IPS-18c (cell line): ENCODE results near the gene SDHAF3.
"Not testable (repeated sequence)": the region's sequence is repeated elsewhere in the genome, so short reads cannot be mapped to it uniquely, and the experiment has no call there.

Experiments
- H3K4me3 ChIP-seq: 2 replicates; pipeline ENCODE4 v1.7.0; 2013; ENCODE audit warnings: low read depth, mild to moderate bottlenecking, low read length, moderate library complexity; ENCODE audit not compliant: insufficient read depth
- H3K9me3 ChIP-seq: one replicate; pipeline ENCODE4 v1.6.1; 2013; ENCODE audit warnings: mild to moderate bottlenecking, low read length, moderate library complexity; ENCODE audit not compliant: control insufficient read depth, insufficient read depth

SDHAF3 gene

DNA sequence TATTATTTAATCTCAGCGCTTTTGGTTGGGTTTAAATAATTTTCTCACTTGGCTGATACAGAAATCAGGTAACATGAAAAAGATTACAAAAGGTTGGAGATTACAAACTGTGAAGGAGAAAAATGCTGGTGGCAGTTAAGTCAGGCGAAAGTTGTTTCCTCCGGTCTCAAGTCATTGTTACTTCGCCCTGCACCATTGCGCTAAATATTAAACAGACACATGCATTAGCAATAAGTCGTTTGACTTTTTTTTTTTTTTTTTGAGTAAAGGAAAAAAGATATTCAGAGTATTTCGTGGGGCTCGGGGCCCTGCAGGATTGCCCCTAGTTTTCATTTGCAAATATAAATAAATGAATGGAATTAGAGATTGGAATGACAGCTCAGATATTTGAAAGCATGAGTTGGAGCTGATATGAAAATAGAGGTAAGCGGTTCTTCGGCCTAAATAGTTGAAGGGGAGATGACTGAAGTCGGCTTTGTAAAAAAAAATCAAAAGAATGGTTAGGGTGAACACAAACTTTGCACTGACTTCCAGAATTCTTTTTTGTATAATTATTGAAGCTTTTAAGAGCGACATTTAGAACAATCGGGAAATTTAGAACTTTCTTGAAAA lies 914 bp downstream of the SDHAF3 start:
- no peaks in the 10 kb centered on the region for H3K9me3 ChIP-seq
- H3K4me3 ChIP-seq = peak overlapping the region; percentile 55

DNA sequence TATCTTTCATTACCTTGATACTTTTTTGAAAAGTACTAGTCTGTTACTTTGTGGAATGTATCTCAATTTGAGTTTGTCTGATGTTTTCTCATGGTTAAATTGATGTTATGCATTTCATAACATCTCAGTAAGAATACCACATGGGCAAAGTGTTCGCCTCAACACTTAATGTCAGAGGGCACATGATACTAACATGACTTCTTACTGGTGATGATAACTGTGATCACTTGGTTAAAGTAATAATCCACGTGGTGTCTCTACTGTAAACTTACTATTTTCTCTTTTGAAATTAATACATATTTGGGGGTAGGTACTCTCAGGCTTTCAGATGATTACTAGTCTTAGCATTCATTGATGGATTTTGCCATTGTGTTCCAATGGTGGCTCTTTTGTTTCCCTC lies 2.2 kb downstream of the SDHAF3 start:
- Histone ChIP-seq H3K9me3 (no peaks in the 10 kb centered on the region), H3K4me3 (no peak overlapping the region)

DNA sequence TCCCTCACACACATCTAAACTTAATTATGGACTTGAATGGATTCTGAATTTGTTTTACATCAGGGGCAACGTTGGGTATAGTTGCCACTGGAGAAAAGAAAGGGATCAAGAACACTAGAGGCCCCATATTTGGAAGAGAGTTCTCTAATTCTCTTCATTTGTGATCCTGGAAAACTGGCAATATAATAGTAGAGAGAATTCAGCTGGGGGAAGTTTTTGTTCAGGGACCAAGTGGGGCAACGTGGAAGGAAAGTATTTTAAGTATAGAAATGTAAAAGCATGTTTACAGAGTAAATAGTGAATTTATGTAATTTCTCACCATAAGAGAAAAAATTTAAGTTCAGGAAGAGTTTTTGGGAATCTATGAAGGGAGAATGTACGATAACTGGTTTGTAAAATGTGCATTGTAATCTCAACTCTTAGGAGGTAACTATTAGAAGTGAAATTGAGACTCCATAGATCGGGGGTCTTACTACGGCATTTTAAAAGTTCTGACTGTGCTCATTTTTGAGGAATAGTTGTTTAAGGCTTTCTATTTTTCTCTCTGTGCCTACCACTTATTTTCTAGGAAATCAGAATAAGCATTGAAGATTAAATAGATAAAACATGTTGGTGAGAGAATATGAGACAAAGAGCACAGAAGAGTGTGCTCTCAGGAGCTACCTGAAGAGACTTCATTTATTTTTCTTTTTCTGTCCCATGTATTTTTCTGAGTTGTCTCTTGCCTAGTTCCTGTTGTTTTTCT lies 3.4 kb downstream of the SDHAF3 start:
- H3K4me3 ChIP-seq = no peak overlapping the region
- no peaks in the 10 kb centered on the region for H3K9me3 ChIP-seq

DNA sequence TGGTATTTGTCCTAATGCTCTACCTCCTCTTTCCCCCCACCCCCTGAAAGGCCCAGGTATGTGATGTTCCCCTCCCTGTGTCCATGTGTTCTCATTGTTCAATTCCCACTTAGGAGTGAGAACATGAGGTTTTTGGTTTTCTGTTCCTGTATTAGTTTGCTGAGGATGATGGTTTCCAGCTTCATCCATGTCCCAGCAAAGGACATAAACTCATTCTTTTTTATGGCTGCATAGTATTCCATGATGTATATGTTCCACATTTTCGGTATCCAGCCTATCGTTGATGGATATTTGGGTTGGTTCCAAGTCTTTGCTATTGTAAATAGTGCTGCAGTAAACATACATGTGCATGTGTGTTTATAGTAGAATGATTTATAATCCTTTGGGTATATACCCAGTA lies 5.6 kb downstream of the SDHAF3 start:
- H3K4me3 ChIP-seq, H3K9me3 ChIP-seq: not testable (repeated sequence)

DNA sequence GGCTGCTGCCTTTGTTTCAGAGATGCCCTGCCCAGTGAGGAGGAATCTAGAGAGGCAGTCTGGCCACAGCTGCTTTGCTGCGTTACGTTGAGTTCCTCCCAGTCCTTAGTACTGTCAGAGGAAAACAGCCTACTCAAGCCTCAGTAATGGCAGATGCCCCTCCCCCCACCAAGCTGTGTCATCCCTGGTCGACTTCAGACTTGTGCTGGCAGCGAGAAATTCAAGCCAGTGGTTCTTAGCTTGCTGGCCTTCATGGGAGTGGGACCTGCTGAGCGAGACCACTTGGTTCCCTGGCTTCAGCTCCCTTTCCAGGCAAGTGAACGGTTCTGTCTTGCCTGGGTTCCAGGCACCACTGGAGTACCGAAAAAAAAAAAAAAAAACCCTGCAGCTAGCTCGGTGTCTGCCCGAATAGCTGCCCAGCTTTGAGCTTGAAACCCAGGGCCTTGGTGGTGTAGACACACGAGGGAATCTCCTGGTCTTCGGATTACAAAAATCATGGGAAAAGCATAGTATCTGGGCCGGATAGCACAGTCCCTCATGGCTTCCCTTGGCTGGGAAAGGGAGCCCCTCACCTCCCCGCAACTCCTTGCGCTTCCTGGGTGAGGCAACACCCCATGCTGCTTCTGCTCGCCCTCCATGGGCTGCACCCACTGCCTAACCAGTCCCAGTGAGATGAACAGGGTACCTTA lies 9.1 kb downstream of the SDHAF3 start:
- no peaks in the 10 kb centered on the region for H3K9me3 ChIP-seq
- no peak overlapping the region for H3K4me3 ChIP-seq

DNA sequence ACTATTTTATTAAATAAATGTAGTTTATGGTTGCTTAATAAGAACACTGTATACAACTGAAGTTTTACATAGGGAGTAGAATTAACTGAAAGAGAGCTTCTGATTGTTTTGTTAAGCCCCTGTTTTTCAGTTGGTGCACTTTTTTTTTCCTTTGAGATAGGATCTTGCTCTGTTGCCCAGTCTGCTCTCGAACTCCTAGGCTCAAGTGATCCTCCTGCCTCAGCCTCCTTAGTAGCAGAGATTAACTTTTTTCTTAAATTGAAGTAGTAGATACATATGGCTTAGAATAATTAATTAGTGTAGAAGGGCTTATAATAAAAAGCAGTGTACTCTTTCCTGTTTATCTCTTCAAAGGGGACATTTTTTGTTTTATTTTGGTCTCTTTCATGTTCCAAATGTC lies 11.2 kb downstream of the SDHAF3 start:
- Histone ChIP-seq H3K4me3 (no peak overlapping the region), H3K9me3 (no peaks in the 10 kb centered on the region)

DNA sequence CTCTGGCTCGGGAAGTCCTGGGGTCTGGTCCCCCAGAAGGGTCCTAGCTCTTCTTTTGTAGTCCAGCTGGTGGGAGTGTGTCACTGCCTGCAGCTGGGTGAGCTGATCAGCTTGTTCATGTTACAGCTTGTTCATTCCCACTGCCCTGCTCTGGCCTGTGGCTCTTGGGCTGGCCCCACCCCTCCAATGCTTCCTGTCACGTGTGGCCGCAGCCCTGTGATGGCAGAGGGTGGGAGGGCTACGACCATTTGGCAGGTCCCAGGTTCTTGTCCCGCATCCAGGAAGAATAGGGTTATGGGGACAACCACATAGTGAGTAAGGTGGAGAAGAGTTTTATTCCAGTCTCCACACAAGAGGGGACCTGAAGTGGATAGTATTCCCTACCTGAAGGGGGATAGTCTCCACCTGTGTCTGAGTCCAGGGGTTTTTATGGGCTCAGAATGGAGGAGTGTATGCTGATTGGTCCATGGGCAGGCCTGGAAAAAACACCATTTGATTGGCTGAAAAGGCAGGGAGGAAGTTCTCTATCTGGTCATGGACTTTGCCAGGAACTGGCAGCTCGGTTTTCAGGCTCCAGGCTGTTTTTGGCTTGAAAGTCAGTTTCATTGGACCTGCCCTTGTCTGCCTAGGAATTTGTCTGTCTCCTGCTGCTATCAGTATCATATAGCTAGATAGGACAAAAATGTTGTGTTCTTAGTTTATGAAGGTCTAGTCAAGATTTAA lies 13.1 kb downstream of the SDHAF3 start:
- no peaks in the 10 kb centered on the region for H3K9me3 ChIP-seq

DNA sequence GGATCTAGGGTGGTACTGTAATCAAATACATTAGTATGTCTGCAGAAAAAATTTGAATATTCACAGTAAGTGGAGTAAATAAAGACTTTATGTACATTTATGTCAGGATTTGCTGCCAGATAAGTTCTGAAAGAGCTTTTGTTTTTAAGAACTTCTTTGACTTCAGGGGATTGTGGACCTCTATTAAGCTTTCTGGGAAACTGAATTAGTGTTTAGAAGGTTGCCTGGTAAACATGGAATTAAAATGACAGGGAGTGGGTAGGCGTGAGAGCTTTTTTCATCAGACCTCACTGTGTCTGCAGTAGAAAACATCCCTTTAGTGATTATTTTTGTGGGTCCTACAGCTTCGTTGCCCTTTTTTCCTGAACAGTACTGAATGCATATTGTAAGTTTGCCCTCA lies 15.7 kb downstream of the SDHAF3 start:
- Histone ChIP-seq H3K4me3 (no peak overlapping the region), H3K9me3 (peaks cover 5% of the 10 kb centered on the region)

More for the DNA sequence above, 13.1 kb downstream of the SDHAF3 start:
- H3K4me3 ChIP-seq = no peak overlapping the region

DNA sequence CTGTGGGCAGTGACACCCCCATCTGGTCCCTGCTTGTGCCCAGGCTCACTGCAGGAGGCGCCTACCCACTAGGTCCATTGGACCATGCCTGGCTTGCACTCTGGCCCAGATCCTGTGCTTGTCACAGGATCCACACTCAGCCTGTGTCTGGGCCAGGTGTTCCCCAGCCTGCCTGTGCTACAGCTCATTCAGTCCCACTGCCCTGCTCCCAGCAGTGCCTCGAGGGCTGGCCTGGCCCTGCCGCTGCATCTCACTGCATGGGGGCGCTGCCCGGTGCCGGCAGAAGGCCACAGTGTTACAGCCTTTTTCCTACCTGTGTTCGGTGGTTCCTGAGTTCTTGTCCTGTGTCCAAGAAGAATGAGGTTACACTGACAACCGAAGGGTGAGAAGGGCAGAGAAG lies 21.3 kb downstream of the SDHAF3 start:
- H3K9me3 ChIP-seq = peaks cover 12% of the 10 kb centered on the region
- peak overlapping the region; percentile 15; the same call in 1 of the 2 replicates for H3K4me3 ChIP-seq

DNA sequence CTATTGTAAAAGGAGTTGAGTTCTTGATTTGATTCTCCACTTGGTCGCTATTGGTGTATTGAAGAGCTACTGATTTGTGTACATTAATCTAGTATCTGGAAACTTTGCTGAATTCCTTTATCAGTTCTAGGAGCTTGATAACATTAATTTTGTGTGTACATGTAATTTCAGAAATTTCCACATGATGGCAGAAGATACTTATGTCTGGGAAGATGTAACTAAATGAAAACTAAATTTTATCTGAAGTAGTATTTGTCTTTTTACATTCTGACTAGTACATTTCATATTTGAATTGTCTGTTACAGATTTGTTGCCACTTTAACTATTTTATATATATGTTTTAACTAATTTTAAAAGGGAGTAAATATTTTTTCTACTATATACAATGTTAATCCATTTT lies 27.6 kb downstream of the SDHAF3 start:
- H3K9me3 ChIP-seq = peaks cover 3% of the 10 kb centered on the region

DNA sequence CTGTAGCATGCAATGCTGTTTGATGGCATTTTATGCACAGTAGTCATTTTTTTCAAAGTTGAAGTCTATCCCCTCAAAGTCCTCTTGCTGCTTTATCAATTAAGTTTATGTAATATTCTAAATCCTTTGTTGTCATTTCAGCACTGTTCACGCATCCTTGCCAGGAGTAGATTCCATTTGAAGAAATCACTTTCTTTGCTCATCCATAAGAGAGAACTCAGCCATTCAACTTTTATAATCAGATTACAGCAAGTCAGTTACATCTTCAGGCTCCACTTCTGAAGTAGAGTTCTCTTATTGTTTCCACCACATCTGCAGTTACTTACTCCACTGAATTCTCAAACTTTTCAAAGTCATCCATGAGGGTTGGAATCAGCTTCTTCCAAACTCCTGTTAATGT lies 32.3 kb downstream of the SDHAF3 start:
- peaks cover 2% of the 10 kb centered on the region for H3K9me3 ChIP-seq
- no peak overlapping the region for H3K4me3 ChIP-seq

More for the DNA sequence above, 27.6 kb downstream of the SDHAF3 start:
- H3K4me3 ChIP-seq = no peak overlapping the region

DNA sequence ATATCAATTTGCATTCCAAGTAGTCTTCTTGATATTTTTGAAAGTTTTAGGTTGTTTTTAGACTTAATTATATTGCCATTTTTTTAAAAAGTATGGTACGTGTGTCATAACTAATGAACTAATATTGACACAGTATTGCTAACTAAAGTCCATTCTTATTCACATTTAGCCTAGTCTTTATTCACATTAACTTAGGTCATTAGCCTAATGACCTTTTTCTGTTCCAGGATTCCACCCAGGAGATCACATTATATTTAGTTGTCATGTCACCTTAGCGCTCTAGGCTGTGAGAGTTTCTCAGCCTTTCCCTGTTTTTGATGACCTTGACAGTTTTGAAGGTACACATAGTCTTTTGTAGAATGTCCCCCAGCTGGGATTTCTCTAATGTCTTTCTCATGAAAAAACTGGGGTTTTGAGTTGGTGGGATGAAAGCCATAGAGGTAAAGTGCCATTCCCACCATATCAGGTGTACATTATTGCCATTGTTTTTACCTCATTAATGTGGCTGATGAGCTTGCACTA lies 38.5 kb downstream of the SDHAF3 start:
- Histone ChIP-seq H3K9me3 (peaks cover 4% of the 10 kb centered on the region), H3K4me3 (no peak overlapping the region)

DNA sequence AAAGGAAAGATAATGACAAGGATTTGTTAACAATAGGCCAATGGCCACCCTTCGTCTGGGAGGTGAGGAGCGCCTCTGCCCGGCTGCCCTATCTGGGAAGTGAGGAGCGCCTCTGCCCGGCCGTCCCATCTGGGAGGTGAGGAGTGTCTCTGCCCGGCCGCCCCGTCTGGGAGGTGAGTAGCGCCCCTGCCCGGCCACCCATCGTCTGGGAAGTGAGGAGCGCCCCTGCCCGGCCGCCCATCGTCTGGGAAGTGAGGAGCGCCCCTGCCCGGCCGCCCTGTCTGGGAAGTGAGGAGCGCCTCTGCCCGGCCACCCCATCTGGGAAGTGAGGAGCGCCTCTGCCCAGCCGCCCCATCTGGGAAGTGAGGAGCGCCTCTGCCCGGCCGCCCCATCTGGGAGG lies 42.5 kb downstream of the SDHAF3 start:
- H3K4me3 ChIP-seq, H3K9me3 ChIP-seq: not testable (repeated sequence)

DNA sequence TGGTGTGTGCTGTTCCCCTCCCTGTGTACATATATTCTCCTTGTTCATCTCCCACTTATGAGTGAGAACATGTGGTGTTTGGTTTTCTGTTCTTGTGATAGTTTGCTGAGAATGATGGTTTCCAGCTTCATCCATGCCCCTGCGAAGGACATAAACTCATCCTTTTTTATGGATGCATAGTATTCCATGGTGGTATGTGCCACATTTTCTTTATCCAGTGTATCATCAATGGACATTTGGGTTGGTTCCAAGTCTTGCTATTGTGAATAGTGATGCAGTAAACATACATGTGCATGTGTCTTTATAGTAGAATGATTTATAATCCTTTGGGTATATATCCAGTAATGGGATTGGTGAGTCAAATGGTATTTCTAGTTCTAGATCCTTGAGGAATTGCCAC lies 44.1 kb downstream of the SDHAF3 start:
- H3K4me3 ChIP-seq, H3K9me3 ChIP-seq: not testable (repeated sequence)

DNA sequence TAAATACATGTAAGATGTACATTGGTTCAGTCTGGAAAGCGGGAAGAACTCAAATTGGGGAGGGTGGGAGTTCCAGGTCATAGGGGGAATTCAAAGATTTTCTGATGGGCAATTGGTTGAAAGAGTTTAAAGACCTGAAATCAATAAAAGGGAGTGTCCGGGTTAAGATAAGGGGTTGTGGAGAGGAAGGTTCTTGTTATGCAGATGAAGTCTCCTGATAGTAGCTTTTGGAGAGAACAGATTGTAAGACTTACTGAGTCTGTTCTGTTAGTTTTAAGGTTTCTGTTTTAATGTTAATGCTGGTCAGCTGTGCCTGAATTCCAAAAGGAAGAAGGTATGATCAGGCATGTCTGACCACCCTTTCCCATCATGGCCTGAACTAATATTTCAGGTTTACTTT lies 48.8 kb downstream of the SDHAF3 start:
- Histone ChIP-seq H3K4me3 (no peak overlapping the region), H3K9me3 (peaks cover 7% of the 10 kb centered on the region)

DNA sequence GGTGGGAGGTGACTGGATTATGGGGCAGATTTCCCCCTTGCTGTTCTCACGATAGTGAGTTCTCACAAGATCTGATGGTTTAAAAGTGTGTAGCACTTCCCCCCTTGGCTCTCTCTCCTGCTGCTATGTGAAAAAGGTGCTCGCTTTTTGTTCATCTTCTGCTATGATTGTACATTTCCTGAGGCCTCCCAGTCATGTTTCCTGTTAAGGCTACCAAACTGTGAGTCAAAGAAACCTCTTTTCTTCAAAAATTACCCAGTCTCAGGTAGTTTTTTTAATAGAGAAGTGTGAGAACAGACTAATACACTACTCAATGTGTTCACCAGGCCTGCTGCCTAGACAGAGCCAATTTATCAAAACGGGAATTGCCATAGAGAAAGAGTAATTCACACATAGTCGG lies 49.7 kb downstream of the SDHAF3 start:
- peaks cover 7% of the 10 kb centered on the region for H3K9me3 ChIP-seq
- no peak overlapping the region for H3K4me3 ChIP-seq

DNA sequence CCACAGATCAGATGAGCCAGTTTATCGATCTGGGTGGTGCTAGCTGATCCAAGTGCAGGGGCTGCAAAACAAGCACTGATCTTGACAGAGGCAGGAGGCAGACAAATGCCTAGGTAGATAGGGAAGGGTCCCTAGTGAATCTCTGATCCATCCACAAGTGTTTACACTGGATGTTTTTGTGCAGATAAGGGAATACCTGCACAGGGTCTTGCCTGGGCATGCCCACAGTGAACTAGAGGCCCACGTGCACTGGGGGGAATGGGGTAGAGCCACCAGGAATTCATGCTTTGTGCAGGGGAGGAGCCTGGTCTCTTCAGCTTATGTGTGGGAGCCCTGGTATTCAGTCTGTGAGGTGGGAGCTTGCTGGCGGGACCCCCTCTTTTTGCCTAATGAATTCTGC lies 50.3 kb downstream of the SDHAF3 start:
- Histone ChIP-seq H3K9me3 (peaks cover 7% of the 10 kb centered on the region), H3K4me3 (no peak overlapping the region)
